Measurements from ENCODE around the gene FGF9. TPM values are rescaled to one million over a fixed set of nuclear protein-coding genes. Genes with fewer than 3 reads are reported as not detected.

The FGF9 gene
- total and polyA plus RNA-seq, 2 donors (not counting 1 experiment from before 2014, with no cell fraction given): 0.13 to 3.0 TPM

DNA sequence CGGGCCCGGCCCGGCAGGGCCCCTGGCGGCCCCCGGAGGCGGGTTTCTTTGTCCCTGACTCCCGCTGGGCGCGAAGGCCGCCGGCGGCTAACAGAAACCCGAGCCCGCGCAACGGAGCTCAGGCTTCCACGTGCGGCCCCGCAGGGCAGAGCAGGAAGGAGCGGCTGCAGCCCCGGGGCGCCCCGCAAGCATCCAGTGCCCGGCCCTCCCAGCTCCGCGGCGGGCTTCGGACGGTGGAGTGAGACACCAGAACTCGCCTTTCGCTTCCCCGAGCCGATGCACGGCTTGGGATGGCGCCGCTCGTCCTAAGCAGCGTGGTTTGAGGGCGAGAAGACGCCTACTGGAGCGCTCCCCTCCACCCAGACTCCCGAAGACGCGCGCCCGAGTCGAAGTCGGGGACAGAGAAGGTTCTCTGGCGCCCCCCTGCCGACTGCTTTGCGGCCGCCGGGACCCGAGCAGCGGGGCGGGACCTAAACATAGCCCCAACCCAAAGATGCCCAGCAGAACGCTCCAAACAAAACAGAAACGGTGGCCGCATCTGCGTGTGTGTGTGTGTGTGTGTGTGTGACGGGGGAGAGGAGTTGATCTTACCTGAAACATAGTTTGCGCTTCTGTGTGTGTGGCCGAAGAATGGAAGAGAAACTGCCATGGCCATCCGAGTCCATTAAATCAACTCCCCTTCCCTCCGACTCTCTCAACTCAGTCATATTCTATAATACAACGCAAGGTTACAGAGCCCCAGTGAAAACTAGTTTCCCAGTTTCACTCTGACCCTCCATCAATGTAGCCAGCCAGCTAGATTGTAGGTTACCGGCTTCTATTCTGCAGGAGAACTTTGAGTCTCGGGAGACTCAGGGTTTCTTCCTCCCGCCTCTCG lies 629 bp upstream of the FGF9 start:
- Histone ChIP-seq H3K27me3 (replicated peaks in 1 of 4; ENCODE audit: control extremely low read depth in 1 of 4, control insufficient read depth in 3 of 4, insufficient read depth in 4 of 4, low read length in 3 of 4) (peaks cover 0 to 58% (median 37%) of the 10 kb centered on the region in 4 experiments), H3K79me2 (ENCODE audit: control insufficient read depth, insufficient read depth, low read length) (no peaks in the 10 kb centered on the region), H3K27ac (ENCODE audit: low read length in 2 of 2) (no peak overlapping the region), H3K9me3 (ENCODE audit: control extremely low read depth in 1 of 3, control insufficient read depth in 2 of 3, insufficient read depth in 1 of 3, low read length in 2 of 3) (peaks cover 0 to 32% (median 0%) of the 10 kb centered on the region in 3 donors), H3K9ac (ENCODE audit: low read length) (peak overlapping the region; percentile 76), H3K36me3 (replicated peaks in 1 of 2; ENCODE audit: control extremely low read depth in 1 of 2, control insufficient read depth in 1 of 2, extremely low read depth in 1 of 2, insufficient read depth in 2 of 2, low read length in 1 of 2) (no peaks in the 10 kb centered on the region), H3K4me1 (ENCODE audit: control insufficient read depth in 2 of 2, insufficient read depth in 2 of 2, low read length in 2 of 2) (peaks cover 42 to 54% of the 10 kb centered on the region in 2 donors), H2AFZ (ENCODE audit: insufficient read depth, low read depth, low read length, poor library complexity, severe bottlenecking) (peak overlapping the region; percentile 93), H3K4me3 (ENCODE audit: control extremely low read depth in 1 of 5, extremely low read depth in 1 of 5, insufficient read depth in 1 of 5, low read depth in 2 of 5, low read length in 4 of 5) (peak overlapping the region; percentile 63 to 89 (median 75)), H4K20me1 (ENCODE audit: control insufficient read depth, insufficient read depth, low read length, poor library complexity, severe bottlenecking) (no peaks in the 10 kb centered on the region), H3K4me2 (replicated peaks; ENCODE audit: low read depth, low read length, poor library complexity, severe bottlenecking) (peak overlapping the region; percentile 100)
- DNase-seq (peak; percentile 84), ATAC-seq (ENCODE audit: low read depth) (peak; percentile 42)
- Mint-ChIP-seq H3K27ac (peak overlapping the region; percentile 79), H3K4me3 (peak overlapping the region; percentile 92), H3K4me1 (peaks cover 46% of the 10 kb centered on the region), H3K9me3 (ENCODE audit: insufficient read depth) (no peaks in the 10 kb centered on the region), H3K27me3 (peaks cover 46% of the 10 kb centered on the region)
- intact Hi-C loops (cut with micrococcal nuclease): loop anchor here (2.0 to 10.0 kb wide), 9 partner anchors 31 to 1705 kb away; partner anchors contain the start of genes XPO4 and ZDHHC20
- CTCF ChIA-PET: interaction anchor here (0.9 to 4.5 kb wide), 6 partner anchors 12 to 1909 kb away, joined by 3 to 23 read pairs (median 4); no protein-coding TSS in a partner anchor
- no peak for TF ChIP-seq EZH2 (IDR thresholded peaks at IDR 0.05; ENCODE audit: borderline replicate concordance, insufficient read depth, low read depth, low read length, poor library complexity, severe bottlenecking)
- TF ChIP-seq, protein P1, sequence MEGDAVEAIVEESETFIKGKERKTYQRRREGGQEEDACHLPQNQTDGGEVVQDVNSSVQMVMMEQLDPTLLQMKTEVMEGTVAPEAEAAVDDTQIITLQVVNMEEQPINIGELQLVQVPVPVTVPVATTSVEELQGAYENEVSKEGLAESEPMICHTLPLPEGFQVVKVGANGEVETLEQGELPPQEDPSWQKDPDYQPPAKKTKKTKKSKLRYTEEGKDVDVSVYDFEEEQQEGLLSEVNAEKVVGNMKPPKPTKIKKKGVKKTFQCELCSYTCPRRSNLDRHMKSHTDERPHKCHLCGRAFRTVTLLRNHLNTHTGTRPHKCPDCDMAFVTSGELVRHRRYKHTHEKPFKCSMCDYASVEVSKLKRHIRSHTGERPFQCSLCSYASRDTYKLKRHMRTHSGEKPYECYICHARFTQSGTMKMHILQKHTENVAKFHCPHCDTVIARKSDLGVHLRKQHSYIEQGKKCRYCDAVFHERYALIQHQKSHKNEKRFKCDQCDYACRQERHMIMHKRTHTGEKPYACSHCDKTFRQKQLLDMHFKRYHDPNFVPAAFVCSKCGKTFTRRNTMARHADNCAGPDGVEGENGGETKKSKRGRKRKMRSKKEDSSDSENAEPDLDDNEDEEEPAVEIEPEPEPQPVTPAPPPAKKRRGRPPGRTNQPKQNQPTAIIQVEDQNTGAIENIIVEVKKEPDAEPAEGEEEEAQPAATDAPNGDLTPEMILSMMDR (IDR thresholded peaks at IDR 0.05): peak; percentile 25
- POLR2A ChIA-PET: interaction anchor here (0.6 to 3.4 kb wide), 4 partner anchors 66 to 527 kb away, joined by 3 to 16 read pairs (median 8); partner anchors contain the start of gene MICU2
- under 1% methylated on average over 54 of the region's 70 CpGs for WGBS (ENCODE audit: insufficient coverage)
